ENCODE results near the gene NLRP3.

GRCh38 chr1:247368490-247369145 is 47.4 kb upstream of the NLRP3 start:
- TF ChIP-seq CTCF (IDR thresholded peaks at IDR 0.05 in 2 of 3, conservative IDR thresholded peaks at IDR 0.05 in 1 of 3; ENCODE audit: insufficient read depth in 2 of 3, low read depth in 1 of 3, low read length in 3 of 3) = no peak
- TF ChIP-seq ZFP36 (IDR thresholded peaks at IDR 0.05; ENCODE audit: low read depth, low read length, partially characterized antibody) = no peak
- TF ChIP-seq C11orf30 (IDR thresholded peaks at IDR 0.05; ENCODE audit: low read depth) = no peak
- no peak for TF ChIP-seq MCM7 (IDR thresholded peaks at IDR 0.05)
- TF ChIP-seq JUND (IDR thresholded peaks at IDR 0.05; ENCODE audit: borderline replicate concordance, low read depth, low read length) = no peak
- TF ChIP-seq JUND (tag; IDR thresholded peaks at IDR 0.05; ENCODE audit: borderline replicate concordance, low read depth, low read length) = no peak
- TF ChIP-seq NR2C1 (IDR thresholded peaks at IDR 0.05) = no peak
- TF ChIP-seq NR2C1 (tag; IDR thresholded peaks at IDR 0.05) = no peak
- no peak for TF ChIP-seq ELK1 (CRISPR knock-in tag; IDR thresholded peaks at IDR 0.05)
- no peak for TF ChIP-seq EZH2 (IDR thresholded peaks at IDR 0.05; ENCODE audit: borderline replicate concordance, low read depth, low read length)
- TF ChIP-seq CUX1 (CRISPR knock-in tag; IDR thresholded peaks at IDR 0.05) = no peak
- TF ChIP-seq NONO (IDR thresholded peaks at IDR 0.05; ENCODE audit: low read depth in 2 of 2, low read length in 1 of 2) = no peak
- TF ChIP-seq POLR2A (conservative IDR thresholded peaks at IDR 0.05) = no peak
- TF ChIP-seq CREB3 (tag; conservative IDR thresholded peaks at IDR 0.05; ENCODE audit: low read depth) = no peak
- no peak; the same call in 1 of the 2 replicates for TF ChIP-seq ZNF253 (CRISPR knock-in tag; conservative IDR thresholded peaks at IDR 0.05)

Measured in K562 (cell line).